Keratinocyte (primary cell): ENCODE data around the gene LALBA. TPM values are rescaled to one million over a fixed set of nuclear protein-coding genes. Genes with fewer than 3 reads are reported as not detected.
A peak's percentile ranks its signal among the peaks of the same experiment; 100 is the strongest.

Experiments
- DNase-seq: peaks from one replicate; pipeline ENCODE4 v3.0.0-alpha.2; 2011; ENCODE audit warnings: low read depth, missing footprints, low spot score
- FAIRE-seq: peaks from 2 replicates; lab custom pipeline; 2011; peaks lifted over from hg19 to GRCh38; lab: Jason Lieb, UNC
- H2AFZ ChIP-seq: 2 replicates; pipeline ENCODE4 v1.6.0; 2012; ENCODE audit warnings: low read length, control low read depth, inconsistent platforms; ENCODE audit not compliant: control insufficient read depth
- H3K27ac ChIP-seq: 2 replicates; pipeline ENCODE4 v1.5.1; 2011; ENCODE audit warnings: low read length; ENCODE audit not compliant: control insufficient read depth, insufficient read depth
- H3K27me3 ChIP-seq: 3 replicates; pipeline ENCODE4 v1.6.0; 2011; ENCODE audit warnings: low read length; ENCODE audit not compliant: control insufficient read depth, insufficient read depth; ENCODE audit errors: extremely low read depth
- H3K36me3 ChIP-seq, 2 experiments: 2 replicates in 1 of 2; 3 replicates in 1 of 2; pipeline ENCODE4 v1.5.1; 2011; ENCODE audit warnings: low read length in 2 of 2, mild to moderate bottlenecking in 1 of 2; ENCODE audit not compliant: control insufficient read depth in 2 of 2, insufficient read depth in 2 of 2; ENCODE audit errors: extremely low read depth in 1 of 2
- H3K4me1 ChIP-seq: 3 replicates; pipeline ENCODE4 v1.5.1; 2011; ENCODE audit warnings: low read length; ENCODE audit not compliant: control insufficient read depth, insufficient read depth; ENCODE audit errors: extremely low read depth
- H3K4me2 ChIP-seq: 3 replicates; pipeline ENCODE4 v1.6.0; 2011; ENCODE audit warnings: low read depth, low read length; ENCODE audit not compliant: control insufficient read depth, insufficient read depth; ENCODE audit errors: extremely low read depth
- H3K4me3 ChIP-seq, 3 experiments: fragments of 200-600 bp in 1 of 3; sonication (generic) in 1 of 3; 2 replicates in 2 of 3; 3 replicates in 1 of 3; pipeline ENCODE4 v1.5.1; 2011 to 2016; ENCODE audit warnings: low read length in 3 of 3, mild to moderate bottlenecking in 3 of 3, control low read depth in 2 of 3, inconsistent platforms in 1 of 3, low read depth in 1 of 3, mixed read lengths in 1 of 3, mixed run types in 1 of 3, moderate library complexity in 1 of 3; ENCODE audit not compliant: control insufficient read depth in 2 of 3, insufficient read depth in 2 of 3; ENCODE audit errors: extremely low read depth in 1 of 3
- H3K79me2 ChIP-seq: 2 replicates; pipeline ENCODE4 v1.6.0; 2012; ENCODE audit warnings: low read length; ENCODE audit not compliant: control insufficient read depth, insufficient read depth
- H3K9ac ChIP-seq: 3 replicates; pipeline ENCODE4 v1.6.0; 2011; ENCODE audit warnings: low read length; ENCODE audit not compliant: control insufficient read depth, insufficient read depth; ENCODE audit errors: extremely low read depth
- H3K9me1 ChIP-seq: 3 replicates; pipeline ENCODE4 v1.6.0; 2011; ENCODE audit warnings: low read length; ENCODE audit not compliant: control insufficient read depth, insufficient read depth; ENCODE audit errors: extremely low read depth
- H3K9me3 ChIP-seq: 2 replicates; pipeline ENCODE4 v1.5.1; 2012; ENCODE audit warnings: low read depth, low read length; ENCODE audit not compliant: control insufficient read depth
- H4K20me1 ChIP-seq: 3 replicates; pipeline ENCODE4 v1.6.0; 2011; ENCODE audit warnings: low read length; ENCODE audit not compliant: control insufficient read depth, insufficient read depth; ENCODE audit errors: extremely low read depth
- CTCF ChIP-seq, 3 experiments: IDR thresholded peaks in 1 of 3; conservative IDR thresholded peaks in 1 of 3; optimal IDR thresholded peaks in 1 of 3; 2 replicates in 2 of 3; 3 replicates in 1 of 3; pipeline versions ENCODE3 to v1.5.1; 2011; ENCODE audit warnings: low read length in 3 of 3, mild to moderate bottlenecking in 3 of 3, moderate library complexity in 2 of 3, control low read depth in 1 of 3, inconsistent platforms in 1 of 3; ENCODE audit not compliant: insufficient read depth in 2 of 3; ENCODE audit errors: extremely low read depth in 1 of 3
- EZH2 ChIP-seq: IDR thresholded peaks from one replicate; pipeline ENCODE4 v1.6.1; 2012; ENCODE audit warnings: inconsistent platforms, mild to moderate bottlenecking, low read length, moderate library complexity
- dilution Hi-C: fragments of 300-500 bp; cut with MboI; formaldehyde crosslinking; loops from one replicate; pipeline ENCODE4 v1.7.0; 2020; ENCODE audit warnings: low sequenced_read_pairs; ENCODE audit not compliant: extremely low pct_ligation_motif_present
- polyA plus RNA-seq, 5 experiments: library from polyadenylated mRNA; depleted of rRNA in 3 of 5; stranded (reverse) in 3 of 5; stranded (forward) in 1 of 5; unstranded in 1 of 5; fragments of >200 nt; gene quantifications; 1 replicate in 1 of 5; 2 replicates in 3 of 5; 3 replicates in 1 of 5; pipeline versions ENCODE4 v1.2.1 to v1.2.3, GENCODE V29; 2011 to 2012; ENCODE audit warnings: missing spikeins in 2 of 5, low read depth in 1 of 5, low replicate concordance in 1 of 5

LALBA gene
- polyA plus RNA-seq, 1 donor (not counting 4 experiments of a cell fraction or from before 2014, with no cell fraction given): not detected

- peak overlapping the region; percentile 84 for H2AFZ ChIP-seq
- no peaks in the 10 kb centered on the region for H3K79me2 ChIP-seq
- H3K4me3 ChIP-seq: peak overlapping the region in 2 of 3 experiments; percentile 9 to 16
- TF ChIP-seq EZH2: no peak
- TF ChIP-seq CTCF (optimal IDR thresholded peaks at IDR 0.05 in 1 of 3, IDR thresholded peaks at IDR 0.05 in 1 of 3, conservative IDR thresholded peaks at IDR 0.05 in 1 of 3; ENCODE audit: extremely low read depth in 1 of 3, insufficient read depth in 2 of 3, low read length in 3 of 3): no peak
- H3K9me1 ChIP-seq: no peaks in the 10 kb centered on the region
- FAIRE-seq: peak; percentile 93
- no peak overlapping the region for H3K9ac ChIP-seq
- peak overlapping the region; percentile 44 for H3K27ac ChIP-seq
- H3K4me1 ChIP-seq: peaks cover 12% of the 10 kb centered on the region
- peak overlapping the region; percentile 56 for H3K4me2 ChIP-seq
- no peaks in the 10 kb centered on the region for H3K9me3 ChIP-seq
- no peaks in the 10 kb centered on the region for H3K36me3 ChIP-seq
- DNase-seq: peak; percentile 60
- H4K20me1 ChIP-seq: no peaks in the 10 kb centered on the region
- dilution Hi-C loops: no loop called here
- no peaks in the 10 kb centered on the region for H3K27me3 ChIP-seq
Observed at GRCh38 chr12:48580831-48581230, 11.0 kb upstream of the LALBA start.

- no peak overlapping the region for H3K27ac ChIP-seq
- dilution Hi-C loops: no loop called here
- H3K36me3 ChIP-seq: no peaks in the 10 kb centered on the region
- H3K4me2 ChIP-seq: no peak overlapping the region
- no peaks in the 10 kb centered on the region for H4K20me1 ChIP-seq
- no peaks in the 10 kb centered on the region for H3K4me1 ChIP-seq
- no peaks in the 10 kb centered on the region for H3K79me2 ChIP-seq
- no peak overlapping the region for H3K9ac ChIP-seq
- TF ChIP-seq EZH2 (no peak), CTCF (optimal IDR thresholded peaks at IDR 0.05 in 1 of 3, IDR thresholded peaks at IDR 0.05 in 1 of 3, conservative IDR thresholded peaks at IDR 0.05 in 1 of 3; ENCODE audit: extremely low read depth in 1 of 3, insufficient read depth in 2 of 3, low read length in 3 of 3) (no peak)
- peak; percentile 61 for FAIRE-seq
- H3K27me3 ChIP-seq: no peaks in the 10 kb centered on the region
- no peak overlapping the region for H3K4me3 ChIP-seq
- peak overlapping the region; percentile 20 for H2AFZ ChIP-seq
- no peaks in the 10 kb centered on the region for H3K9me3 ChIP-seq
- H3K9me1 ChIP-seq: no peaks in the 10 kb centered on the region
- DNase-seq: no peak
Observed at GRCh38 chr12:48572326-48572725, 2.5 kb upstream of the LALBA start.
